GM21717 (cell line): ENCODE data around the gene CC2D1A.

Experiments
- ATAC-seq: cut with Tn5 transposase; IDR thresholded peaks from one replicate; pipeline ENCODE4 v1.9.1; 2021; ENCODE audit warnings: mild to moderate bottlenecking, moderate library complexity; ENCODE audit not compliant: unreplicated experiment

Gene CC2D1A

GRCh38 chr19:13905634-13906520 lies at the start of gene CC2D1A, which contains the start of gene BRME1:
Gene CC2D1A (plus strand): TSS chr19:13906201. CDS start chr19:13906442, 241 bp downstream.
Gene BRME1 (minus strand): TSS chr19:13906117. CDS start chr19:13904892, 1,225 bp downstream.
- ATAC-seq, result peak; percentile 81

- no peak for ATAC-seq
These were observed 49.5 kb upstream of the CC2D1A start for GRCh38 chr19:13856497-13856896.

GRCh38 chr19:13859361-13859880 lies 46.6 kb upstream of the CC2D1A start:
- ATAC-seq, result no peak

GRCh38 chr19:13860679-13861391 lies 45.2 kb upstream of the CC2D1A start:
- no peak for ATAC-seq

GRCh38 chr19:13861392-13861713 lies 44.6 kb upstream of the CC2D1A start:
- no peak for ATAC-seq

- ATAC-seq, result peak; percentile 52
These were observed 44.1 kb upstream of the CC2D1A start for GRCh38 chr19:13861714-13862531.

- no peak for ATAC-seq
These were observed 41.8 kb upstream of the CC2D1A start for GRCh38 chr19:13864046-13864666.

GRCh38 chr19:13864667-13865570 lies 41.1 kb upstream of the CC2D1A start:
- no peak for ATAC-seq

- ATAC-seq, result no peak
These were observed 40.2 kb upstream of the CC2D1A start for GRCh38 chr19:13865571-13866462.

GRCh38 chr19:13866463-13867046 lies 39.4 kb upstream of the CC2D1A start:
- ATAC-seq, result no peak

- ATAC-seq, result no peak
These were observed 37.3 kb upstream of the CC2D1A start for GRCh38 chr19:13868663-13869062.

- no peak for ATAC-seq
These were observed 36.7 kb upstream of the CC2D1A start for GRCh38 chr19:13869281-13869680.

- no peak for ATAC-seq
These were observed 35.1 kb upstream of the CC2D1A start for GRCh38 chr19:13870873-13871272.

- no peak for ATAC-seq
These were observed 33.7 kb upstream of the CC2D1A start for GRCh38 chr19:13872339-13872694.

GRCh38 chr19:13872695-13873389 lies 33.2 kb upstream of the CC2D1A start:
- ATAC-seq, result no peak

GRCh38 chr19:13873834-13874515 lies 32.0 kb upstream of the CC2D1A start:
- ATAC-seq, result no peak

GRCh38 chr19:13875824-13876223 lies 30.2 kb upstream of the CC2D1A start:
- no peak for ATAC-seq
